PC-9 (cell line): Measurements from ENCODE around the gene PIGR. TPM values are rescaled to one million over a fixed set of nuclear protein-coding genes. Genes with fewer than 3 reads are reported as not detected.

ENCODE experiments used
- BruUV-seq: library from RNA; stranded (reverse); fragments of 400-500 nt; replicated peaks from 2 replicates; lab custom pipeline; 2021; lab: Mats Ljungman, UMichigan
- CTCF ChIA-PET: fragments of 300-600 bp; sonication (Branson Sonifier 250); formaldehyde crosslinking; loops from one replicate; lab custom pipeline; 2022; ENCODE audit warnings: antibody characterized with exemption; lab: Charles Lee
- POLR2A ChIA-PET: fragments of 300-600 bp; sonication (Branson Sonifier 250); formaldehyde crosslinking; loops from one replicate; lab custom pipeline; 2022; ENCODE audit warnings: antibody characterized with exemption; ENCODE audit not compliant: unreplicated experiment; lab: Charles Lee
- DNase-seq, 2 experiments: peaks; one replicate each; pipeline versions ENCODE4 v3.0.0 to v3.0.0-alpha.2; 2015 to 2022; ENCODE audit warnings: mixed read lengths in 1 of 2
- H2AFZ ChIP-seq: fragments of 200-600 bp; sonication (generic); 2 replicates; pipeline ENCODE4 v1.8.1; 2017; ENCODE audit warnings: antibody characterized with exemption
- H3F3A ChIP-seq: fragments of 200-600 bp; sonication (generic); 2 replicates; pipeline ENCODE4 v1.8.1; 2017; ENCODE audit warnings: antibody characterized with exemption, mild to moderate bottlenecking, low read depth; ENCODE audit not compliant: insufficient read depth
- H3K27ac ChIP-seq: fragments of 200-600 bp; sonication (generic); 2 replicates; pipeline ENCODE4 v1.6.1; 2016; ENCODE audit warnings: mixed run types
- H3K27me3 ChIP-seq: fragments of 200-600 bp; sonication (generic); 2 replicates; pipeline ENCODE4 v1.6.1; 2016; ENCODE audit warnings: low read depth, mixed run types; ENCODE audit not compliant: insufficient read depth
- H3K36me3 ChIP-seq: fragments of 200-600 bp; sonication (generic); 2 replicates; pipeline ENCODE4 v1.6.1; 2016; ENCODE audit warnings: low read depth, mixed run types
- H3K4me1 ChIP-seq: fragments of 200-600 bp; sonication (generic); replicated peaks from 2 replicates; pipeline ENCODE4 v1.6.1; 2016; ENCODE audit warnings: mixed run types; ENCODE audit not compliant: insufficient read depth
- H3K4me2 ChIP-seq: fragments of 200-600 bp; sonication (generic); 2 replicates; pipeline ENCODE4 v1.6.1; 2017; ENCODE audit warnings: mixed run types
- H3K4me3 ChIP-seq: fragments of 200-600 bp; sonication (generic); 2 replicates; pipeline ENCODE4 v1.6.1; 2016; ENCODE audit warnings: mixed run types
- H3K79me2 ChIP-seq: fragments of 200-600 bp; sonication (generic); 2 replicates; pipeline ENCODE4 v1.6.1; 2017; ENCODE audit warnings: low read depth, mixed run types
- H3K9me2 ChIP-seq: fragments of 200-600 bp; sonication (generic); 2 replicates; pipeline ENCODE4 v1.8.1; 2017; ENCODE audit warnings: mild to moderate bottlenecking; ENCODE audit not compliant: insufficient read depth
- H3K9me3 ChIP-seq: fragments of 200-600 bp; sonication (generic); 2 replicates; pipeline ENCODE4 v1.8.1; 2016; ENCODE audit warnings: low read depth; ENCODE audit not compliant: insufficient read depth
- H4K20me1 ChIP-seq: fragments of 200-600 bp; sonication (generic); 2 replicates; pipeline ENCODE4 v1.8.1; 2017; ENCODE audit not compliant: insufficient read depth
- CTCF ChIP-seq: fragments of 200-600 bp; sonication (generic); conservative IDR thresholded peaks from 2 replicates; pipeline ENCODE4 v1.6.1; 2017; ENCODE audit warnings: mixed run types, antibody characterized with exemption, mild to moderate bottlenecking, moderate library complexity
- EZH2 ChIP-seq: fragments of 200-600 bp; sonication (generic); IDR thresholded peaks from 2 replicates; pipeline ENCODE4 v1.8.0; 2017; ENCODE audit warnings: antibody characterized with exemption, low read depth
- intact Hi-C: fragments of 100-400 bp; cut with micrococcal nuclease; formaldehyde crosslinking; loops from one replicate; pipeline ENCODE4 v1.10.0; 2022; ENCODE audit not compliant: unreplicated experiment
- total RNA-seq: library from RNA; stranded (reverse); gene quantifications from 2 replicates; pipeline ENCODE4 v1.2.3, GENCODE V29; 2021

PIGR gene
- total RNA-seq, 1 experiment from 2014 or later, result not detected

DNA sequence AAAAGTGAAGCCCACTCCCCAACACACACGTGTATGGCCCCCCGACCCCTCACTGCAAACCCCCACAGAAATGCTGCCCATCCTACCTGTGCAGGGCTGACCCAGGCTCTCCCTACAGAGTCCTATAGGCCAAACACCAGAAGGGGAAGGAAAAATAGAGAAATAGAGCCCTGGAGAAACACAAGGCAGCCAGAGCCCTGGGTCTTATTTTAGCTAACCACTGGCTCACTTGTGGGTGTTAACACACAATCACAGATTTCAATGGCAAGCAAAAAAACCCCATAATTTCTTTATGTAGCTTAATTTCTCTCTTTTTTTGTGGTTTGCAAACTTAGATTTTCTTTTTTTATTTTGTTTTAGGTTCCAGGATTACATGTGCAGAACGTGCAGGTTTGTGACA lies 989 bp upstream of the PIGR start:
- H3F3A ChIP-seq, result no peaks in the 10 kb centered on the region
- H3K4me2 ChIP-seq, result no peak overlapping the region
- no peak for DNase-seq
- no peaks in the 10 kb centered on the region for H3K9me3 ChIP-seq
- CTCF ChIA-PET, result interaction anchor here (0.6 to 0.7 kb wide), 2 partner anchors 28 to 127 kb away, joined by 4 to 5 read pairs; no protein-coding TSS in a partner anchor
- H2AFZ ChIP-seq, result no peak overlapping the region
- no peak overlapping the region for H3K27ac ChIP-seq
- H3K9me2 ChIP-seq, result no peaks in the 10 kb centered on the region
- POLR2A ChIA-PET, result no interaction called here
- H4K20me1 ChIP-seq, result no peaks in the 10 kb centered on the region
- intact Hi-C loops, result no loop called here
- no peaks in the 10 kb centered on the region for H3K36me3 ChIP-seq
- no peaks in the 10 kb centered on the region for H3K27me3 ChIP-seq
- H3K4me1 ChIP-seq, result no peaks in the 10 kb centered on the region
- no peaks in the 10 kb centered on the region for H3K79me2 ChIP-seq
- TF ChIP-seq EZH2, result no peak
- TF ChIP-seq CTCF, result no peak
- H3K4me3 ChIP-seq, result no peak overlapping the region
- BruUV-seq, result no TSS peak

DNA sequence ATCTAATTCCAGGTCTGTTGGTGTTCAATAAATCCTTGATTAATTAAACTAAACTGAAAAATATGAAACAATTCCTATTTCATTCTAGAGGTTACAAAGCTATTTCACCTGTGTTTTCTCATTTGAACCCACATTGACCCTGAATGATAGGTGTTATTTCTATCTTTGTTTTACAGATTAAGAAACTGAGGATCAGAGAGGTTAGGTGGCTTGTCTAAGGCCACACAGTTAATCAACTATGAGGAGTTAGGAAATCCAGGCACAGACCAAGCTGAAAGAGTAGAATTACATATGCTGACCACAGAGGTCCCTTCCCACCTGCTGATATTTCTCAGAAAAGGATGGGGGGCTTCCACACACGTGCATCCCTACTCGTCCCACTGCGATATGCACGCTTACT lies 487 bp downstream of the PIGR start:
- CTCF ChIA-PET, result interaction anchor here (0.6 kb wide), 1 partner anchor 123 kb away, joined by 5 read pairs; no protein-coding TSS in a partner anchor
- TF ChIP-seq EZH2 (no peak), CTCF (no peak)

DNA sequence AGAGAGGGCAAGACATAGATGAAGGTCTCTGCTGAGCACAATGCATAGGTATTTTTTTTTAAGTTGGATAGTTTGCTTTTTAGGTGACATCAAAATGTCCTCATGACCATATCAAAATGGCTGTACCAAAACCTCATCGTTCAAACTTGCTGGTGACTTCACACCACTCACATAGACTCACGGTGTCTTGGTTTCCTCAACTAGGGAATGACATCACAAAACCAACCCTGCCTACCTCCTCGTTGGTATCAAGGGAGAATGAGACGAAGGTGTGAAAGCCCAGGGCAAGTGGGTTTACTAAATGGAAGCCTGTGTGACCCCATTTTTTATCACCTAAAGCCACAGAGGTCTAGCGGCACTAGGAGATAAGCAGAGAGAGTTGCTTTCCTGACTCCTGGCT lies 1.6 kb downstream of the PIGR start:
- BruUV-seq, result no TSS peak
- POLR2A ChIA-PET, result no interaction called here
- no peak overlapping the region for H3K27ac ChIP-seq
- no peak overlapping the region for H3K4me3 ChIP-seq
- H4K20me1 ChIP-seq, result no peaks in the 10 kb centered on the region
- CTCF ChIA-PET, result no interaction called here
- no peaks in the 10 kb centered on the region for H3K36me3 ChIP-seq
- intact Hi-C loops, result no loop called here
- TF ChIP-seq EZH2, result no peak
- TF ChIP-seq CTCF, result no peak
- no peak overlapping the region for H3K4me2 ChIP-seq
- H3K9me3 ChIP-seq, result no peaks in the 10 kb centered on the region
- no peaks in the 10 kb centered on the region for H3K9me2 ChIP-seq
- H3K27me3 ChIP-seq, result no peaks in the 10 kb centered on the region
- H2AFZ ChIP-seq, result no peak overlapping the region
- H3K4me1 ChIP-seq, result no peaks in the 10 kb centered on the region
- no peaks in the 10 kb centered on the region for H3F3A ChIP-seq
- DNase-seq, result no peak
- no peaks in the 10 kb centered on the region for H3K79me2 ChIP-seq

More for the DNA sequence above, 487 bp downstream of the PIGR start:
- no TSS peak for BruUV-seq
- no peaks in the 10 kb centered on the region for H3K36me3 ChIP-seq
- H3K4me1 ChIP-seq, result no peaks in the 10 kb centered on the region
- H3K9me3 ChIP-seq, result no peaks in the 10 kb centered on the region
- no peak overlapping the region for H3K4me3 ChIP-seq
- H4K20me1 ChIP-seq, result no peaks in the 10 kb centered on the region
- no peak for DNase-seq
- H3K79me2 ChIP-seq, result no peaks in the 10 kb centered on the region
- no peaks in the 10 kb centered on the region for H3F3A ChIP-seq
- H3K27me3 ChIP-seq, result no peaks in the 10 kb centered on the region
- H2AFZ ChIP-seq, result no peak overlapping the region
- no peaks in the 10 kb centered on the region for H3K9me2 ChIP-seq
- intact Hi-C loops, result no loop called here
- H3K4me2 ChIP-seq, result no peak overlapping the region
- POLR2A ChIA-PET, result no interaction called here
- no peak overlapping the region for H3K27ac ChIP-seq
